H9 (cell line): ENCODE results near the gene STARD3. TPM values are rescaled to one million over a fixed set of nuclear protein-coding genes. Genes with fewer than 3 reads are reported as not detected.

Experiments
- DNase-seq: peaks from one replicate; pipeline ENCODE4 v3.0.0-alpha.2; 2017
- H2AFZ ChIP-seq: one replicate; pipeline ENCODE4 v1.6.1; 2013; ENCODE audit warnings: mild to moderate bottlenecking, low read length, control low read depth, moderate library complexity
- H2AK5ac ChIP-seq: 2 replicates; pipeline ENCODE4 v1.6.1; 2013; ENCODE audit warnings: low read length, control low read depth, mixed read lengths; ENCODE audit not compliant: insufficient read length
- H2BK120ac ChIP-seq: one replicate; pipeline ENCODE4 v1.6.1; 2013; ENCODE audit warnings: low read depth, mild to moderate bottlenecking, low read length, control low read depth, inconsistent platforms; ENCODE audit not compliant: poor library complexity, severe bottlenecking
- H2BK12ac ChIP-seq: 2 replicates; pipeline ENCODE4 v1.6.1; 2013; ENCODE audit warnings: low read length, control low read depth, mixed read lengths, low read depth; ENCODE audit not compliant: insufficient read length
- H2BK15ac ChIP-seq: 2 replicates; pipeline ENCODE4 v1.6.1; 2013; ENCODE audit warnings: low read depth, low read length, control low read depth
- H2BK20ac ChIP-seq: one replicate; pipeline ENCODE4 v1.6.1; 2013; ENCODE audit warnings: low read depth, mild to moderate bottlenecking, low read length, control low read depth, inconsistent platforms; ENCODE audit not compliant: poor library complexity, severe bottlenecking
- H2BK5ac ChIP-seq: 2 replicates; pipeline ENCODE4 v1.6.1; 2013; ENCODE audit warnings: low read length, control low read depth, mixed read lengths; ENCODE audit not compliant: insufficient read length
- H3K14ac ChIP-seq: 2 replicates; pipeline ENCODE4 v1.6.1; 2013; ENCODE audit warnings: low read length, control low read depth; ENCODE audit not compliant: insufficient read depth
- H3K18ac ChIP-seq: 2 replicates; pipeline ENCODE4 v1.6.1; 2013; ENCODE audit warnings: low read depth, mild to moderate bottlenecking, mixed read lengths, low read length, control low read depth; ENCODE audit not compliant: insufficient read length
- H3K23ac ChIP-seq: 2 replicates; pipeline ENCODE4 v1.6.1; 2013; ENCODE audit warnings: low read length, control low read depth, mixed read lengths, low read depth; ENCODE audit not compliant: insufficient read length
- H3K23me2 ChIP-seq: 2 replicates; pipeline ENCODE4 v1.6.1; 2013; ENCODE audit warnings: low read depth, mild to moderate bottlenecking, mixed read lengths, low read length, control low read depth; ENCODE audit not compliant: insufficient read length, poor library complexity, severe bottlenecking
- H3K27ac ChIP-seq: 2 replicates; pipeline ENCODE4 v1.5.1; 2013; ENCODE audit warnings: low read length, control low read depth, mixed read lengths, low read depth; ENCODE audit not compliant: insufficient read length
- H3K27me3 ChIP-seq: 2 replicates; pipeline ENCODE4 v1.6.1; 2013; ENCODE audit warnings: low read length, control low read depth, inconsistent platforms; ENCODE audit not compliant: insufficient read depth
- H3K4ac ChIP-seq: 2 replicates; pipeline ENCODE4 v1.6.1; 2013; ENCODE audit warnings: low read depth, mild to moderate bottlenecking, control low read depth, inconsistent platforms, low read length, moderate library complexity
- H3K4me1 ChIP-seq: 2 replicates; pipeline ENCODE4 v1.6.1; 2013; ENCODE audit warnings: low read length, control low read depth, inconsistent platforms; ENCODE audit not compliant: insufficient read depth
- H3K4me2 ChIP-seq: 2 replicates; pipeline ENCODE4 v1.6.1; 2013; ENCODE audit warnings: low read length, control low read depth, mixed read lengths; ENCODE audit not compliant: insufficient read length, insufficient read depth
- H3K56ac ChIP-seq: 2 replicates; pipeline ENCODE4 v1.6.1; 2013; ENCODE audit warnings: low read depth, mild to moderate bottlenecking, mixed read lengths, low read length, control low read depth; ENCODE audit not compliant: insufficient read length
- H3K79me1 ChIP-seq: 2 replicates; pipeline ENCODE4 v1.6.1; 2013; ENCODE audit warnings: low read depth, mild to moderate bottlenecking, moderate library complexity, low read length, control low read depth, inconsistent platforms; ENCODE audit not compliant: insufficient read depth, poor library complexity, severe bottlenecking
- H3K79me2 ChIP-seq: 2 replicates; pipeline ENCODE4 v1.6.1; 2013; ENCODE audit warnings: low read length, control low read depth, inconsistent platforms; ENCODE audit not compliant: insufficient read depth
- H3K9ac ChIP-seq: 2 replicates; pipeline ENCODE4 v1.6.1; 2013; ENCODE audit warnings: low read length, control low read depth, mixed read lengths; ENCODE audit not compliant: insufficient read length; ENCODE audit errors: extremely low read depth
- H3K9me3 ChIP-seq: one replicate; pipeline ENCODE4 v1.6.1; 2013; ENCODE audit warnings: low read depth, low read length, inconsistent platforms; ENCODE audit not compliant: control insufficient read depth
- H3T11ph ChIP-seq: one replicate; pipeline ENCODE4 v1.6.1; 2013; ENCODE audit warnings: mild to moderate bottlenecking, low read length, control low read depth, inconsistent platforms
- H4K20me1 ChIP-seq: one replicate; pipeline ENCODE4 v1.6.1; 2013; ENCODE audit not compliant: control insufficient read depth, insufficient read length, insufficient read depth
- H4K5ac ChIP-seq: 2 replicates; pipeline ENCODE4 v1.6.1; 2013; ENCODE audit warnings: low read depth, mild to moderate bottlenecking, mixed read lengths, low read length, control low read depth; ENCODE audit not compliant: insufficient read length
- H4K8ac ChIP-seq: replicated peaks from 2 replicates; pipeline ENCODE4 v1.6.1; 2013; ENCODE audit warnings: low read length, control low read depth, mixed read lengths, low read depth; ENCODE audit not compliant: insufficient read length
- H4K91ac ChIP-seq: 2 replicates; pipeline ENCODE4 v1.6.1; 2013; ENCODE audit warnings: low read depth, mild to moderate bottlenecking, moderate library complexity, mixed read lengths, low read length, control low read depth; ENCODE audit not compliant: insufficient read length
- H3K27ac Mint-ChIP-seq, 3 experiments: 2 replicates in 2 of 3; 3 replicates in 1 of 3; pipeline ENCODE4 v1.8.0; 2020 to 2021; ENCODE audit warnings: mixed read lengths in 3 of 3, mild to moderate bottlenecking in 1 of 3, moderate library complexity in 1 of 3
- H3K27me3 Mint-ChIP-seq: 2 replicates; pipeline ENCODE4 v1.8.0; 2021; ENCODE audit warnings: low read depth, mild to moderate bottlenecking, moderate library complexity, mixed read lengths
- H3K36me3 Mint-ChIP-seq, 3 experiments: 2 replicates in 2 of 3; 3 replicates in 1 of 3; pipeline ENCODE4 v1.8.0; 2020 to 2021; ENCODE audit warnings: low read depth in 3 of 3, mixed read lengths in 3 of 3; ENCODE audit not compliant: insufficient read depth in 1 of 3
- H3K4me1 Mint-ChIP-seq, 2 experiments: 2 replicates each; pipeline ENCODE4 v1.8.0; 2020; ENCODE audit warnings: mixed read lengths in 2 of 2
- H3K4me3 Mint-ChIP-seq, 2 experiments: 2 replicates in 1 of 2; 3 replicates in 1 of 2; pipeline ENCODE4 v1.8.0; 2020 to 2021; ENCODE audit warnings: mild to moderate bottlenecking in 2 of 2, mixed read lengths in 2 of 2, moderate library complexity in 1 of 2
- H3K9me3 Mint-ChIP-seq, 2 experiments: 2 replicates in 1 of 2; 3 replicates in 1 of 2; pipeline ENCODE4 v1.8.0; 2020; ENCODE audit warnings: mild to moderate bottlenecking in 2 of 2, mixed read lengths in 2 of 2, moderate library complexity in 1 of 2
- WGBS: extraction: QIAGEN DNeasy Blood & Tissue Kit; methylation state at CpG from one replicate; pipeline ENCODE4 v1.1.7; 2013; ENCODE audit warnings: missing lambda C conversion rate, low lambda C conversion rate, mixed read lengths; ENCODE audit not compliant: insufficient read length; ENCODE audit errors: extremely low coverage; 5-methylcytosine and 5-hydroxymethylcytosine counted together
- total RNA-seq: library from RNA; stranded (reverse); gene quantifications from 2 replicates; pipeline ENCODE4 v1.2.1, GENCODE V29; 2021
- TF ChIP-seq, protein P1 (sequence below): fragments of 200-600 bp; sonication (generic); conservative IDR thresholded peaks from 3 replicates; pipeline ENCODE4 v1.8.0; 2021; ENCODE audit warnings: antibody characterized with exemption, mild to moderate bottlenecking

The STARD3 gene
- total RNA-seq, 1 experiment from 2014 or later: 51.3 TPM

GRCh38 chr17:39701784-39702422 is 65.0 kb downstream of the STARD3 start:
- H2BK12ac ChIP-seq: no peak overlapping the region
- H3K23me2 ChIP-seq: peaks cover 8% of the 10 kb centered on the region
- peak overlapping the region; percentile 57 to 88 (median 76); a peak in 3 of 7 replicates for H3K27ac Mint-ChIP-seq
- WGBS: no CpG with 5 or more reads among the region's 4 CpGs
- H3K4me1 Mint-ChIP-seq: peaks cover 61 to 71% of the 10 kb centered on the region in 2 experiments
- no peak overlapping the region for H2BK5ac ChIP-seq
- H3K27ac ChIP-seq: no peak overlapping the region
- no peak for DNase-seq
- H3T11ph ChIP-seq: no peak overlapping the region
- TF ChIP-seq, protein P1, sequence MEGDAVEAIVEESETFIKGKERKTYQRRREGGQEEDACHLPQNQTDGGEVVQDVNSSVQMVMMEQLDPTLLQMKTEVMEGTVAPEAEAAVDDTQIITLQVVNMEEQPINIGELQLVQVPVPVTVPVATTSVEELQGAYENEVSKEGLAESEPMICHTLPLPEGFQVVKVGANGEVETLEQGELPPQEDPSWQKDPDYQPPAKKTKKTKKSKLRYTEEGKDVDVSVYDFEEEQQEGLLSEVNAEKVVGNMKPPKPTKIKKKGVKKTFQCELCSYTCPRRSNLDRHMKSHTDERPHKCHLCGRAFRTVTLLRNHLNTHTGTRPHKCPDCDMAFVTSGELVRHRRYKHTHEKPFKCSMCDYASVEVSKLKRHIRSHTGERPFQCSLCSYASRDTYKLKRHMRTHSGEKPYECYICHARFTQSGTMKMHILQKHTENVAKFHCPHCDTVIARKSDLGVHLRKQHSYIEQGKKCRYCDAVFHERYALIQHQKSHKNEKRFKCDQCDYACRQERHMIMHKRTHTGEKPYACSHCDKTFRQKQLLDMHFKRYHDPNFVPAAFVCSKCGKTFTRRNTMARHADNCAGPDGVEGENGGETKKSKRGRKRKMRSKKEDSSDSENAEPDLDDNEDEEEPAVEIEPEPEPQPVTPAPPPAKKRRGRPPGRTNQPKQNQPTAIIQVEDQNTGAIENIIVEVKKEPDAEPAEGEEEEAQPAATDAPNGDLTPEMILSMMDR: no peak
- H3K14ac ChIP-seq: no peak overlapping the region
- no peak overlapping the region for H2BK15ac ChIP-seq
- no peak overlapping the region for H4K5ac ChIP-seq
- H3K9me3 ChIP-seq: no peaks in the 10 kb centered on the region
- H3K18ac ChIP-seq: no peak overlapping the region
- no peak overlapping the region for H2AFZ ChIP-seq
- H2BK120ac ChIP-seq: no peak overlapping the region
- no peaks in the 10 kb centered on the region for H4K20me1 ChIP-seq
- H4K8ac ChIP-seq: no peak overlapping the region
- H3K27me3 Mint-ChIP-seq: no peaks in the 10 kb centered on the region; the same call in 1 of the 2 replicates
- peak overlapping the region; percentile 92 to 97 for H3K4me3 Mint-ChIP-seq
- no peak overlapping the region for H3K56ac ChIP-seq
- no peaks in the 10 kb centered on the region for H3K27me3 ChIP-seq
- H3K79me1 ChIP-seq: no peaks in the 10 kb centered on the region
- H3K9me3 Mint-ChIP-seq: no peaks in the 10 kb centered on the region
- no peak overlapping the region for H2BK20ac ChIP-seq
- H3K36me3 Mint-ChIP-seq: peaks cover 12 to 36% (median 26%) of the 10 kb centered on the region in 3 experiments
- H3K4ac ChIP-seq: no peak overlapping the region
- peak overlapping the region; percentile 95 for H3K4me2 ChIP-seq
- no peak overlapping the region for H3K9ac ChIP-seq
- H3K23ac ChIP-seq: no peak overlapping the region
- H2AK5ac ChIP-seq: no peak overlapping the region
- H4K91ac ChIP-seq: no peak overlapping the region
- H3K4me1 ChIP-seq: peaks cover 18% of the 10 kb centered on the region
- peaks cover 49% of the 10 kb centered on the region for H3K79me2 ChIP-seq
